Mesenchymal stem cell (in vitro differentiated cells and primary cell): ENCODE data around the gene HTR2C.

Source experiments
- DNase-seq: peaks from one replicate; pipeline ENCODE4 v3.0.0-alpha.2; 2013
- H2AFZ ChIP-seq: one replicate; pipeline ENCODE4 v1.6.1; 2013; ENCODE audit warnings: low read depth, mild to moderate bottlenecking, control low read depth, inconsistent platforms, low read length, moderate library complexity
- H2AK5ac ChIP-seq: 2 replicates; pipeline ENCODE4 v1.6.1; 2013; ENCODE audit warnings: low read length, moderate library complexity, mild to moderate bottlenecking, inconsistent platforms; ENCODE audit not compliant: severe bottlenecking
- H2BK120ac ChIP-seq: one replicate; pipeline ENCODE4 v1.6.1; 2013; ENCODE audit warnings: low read depth, mild to moderate bottlenecking, inconsistent platforms, low read length, moderate library complexity
- H2BK12ac ChIP-seq, 2 experiments: one replicate each; pipeline ENCODE4 v1.6.1; 2013; ENCODE audit warnings: inconsistent platforms in 2 of 2, low read length in 2 of 2, mild to moderate bottlenecking in 2 of 2, moderate library complexity in 2 of 2, control low read depth in 1 of 2
- H2BK15ac ChIP-seq: one replicate; pipeline ENCODE4 v1.6.1; 2013; ENCODE audit warnings: mild to moderate bottlenecking, low read depth, inconsistent platforms; ENCODE audit not compliant: poor library complexity, severe bottlenecking
- H2BK5ac ChIP-seq: 2 replicates; pipeline ENCODE4 v1.6.1; 2013; ENCODE audit warnings: low read depth, mild to moderate bottlenecking, low read length, control low read depth, inconsistent platforms; ENCODE audit not compliant: poor library complexity, severe bottlenecking
- H3K14ac ChIP-seq, 2 experiments: one replicate each; pipeline ENCODE4 v1.6.1; 2013; ENCODE audit warnings: inconsistent platforms in 2 of 2, low read length in 2 of 2, control low read depth in 1 of 2, mild to moderate bottlenecking in 1 of 2, moderate library complexity in 1 of 2
- H3K18ac ChIP-seq, 2 experiments: one replicate each; pipeline ENCODE4 v1.6.1; 2013; ENCODE audit warnings: inconsistent platforms in 2 of 2, low read length in 2 of 2, control low read depth in 1 of 2, low read depth in 1 of 2, mild to moderate bottlenecking in 1 of 2
- H3K23ac ChIP-seq, 2 experiments: one replicate each; pipeline ENCODE4 v1.6.1; 2013; ENCODE audit warnings: inconsistent platforms in 2 of 2, low read length in 2 of 2, mild to moderate bottlenecking in 2 of 2, moderate library complexity in 2 of 2, control low read depth in 1 of 2
- H3K27ac ChIP-seq: 2 replicates; pipeline ENCODE4 v1.5.1; 2013; ENCODE audit warnings: mild to moderate bottlenecking, moderate library complexity, low read length, control low read depth, inconsistent platforms; ENCODE audit not compliant: poor library complexity, severe bottlenecking
- H3K27me3 ChIP-seq, 2 experiments: 2 replicates each; pipeline versions ENCODE4 v1.6.1 to v1.7.0; 2013; ENCODE audit warnings: low read length in 2 of 2, mild to moderate bottlenecking in 2 of 2, moderate library complexity in 2 of 2, control low read depth in 1 of 2, inconsistent platforms in 1 of 2; ENCODE audit not compliant: control insufficient read depth in 1 of 2, insufficient read depth in 1 of 2
- H3K36me3 ChIP-seq, 2 experiments: 2 replicates each; pipeline versions ENCODE4 v1.6.1 to v1.7.0; 2013; ENCODE audit warnings: low read length in 2 of 2, control low read depth in 1 of 2, inconsistent platforms in 1 of 2, low read depth in 1 of 2, mild to moderate bottlenecking in 1 of 2; ENCODE audit not compliant: insufficient read depth in 2 of 2, control insufficient read depth in 1 of 2
- H3K4ac ChIP-seq, 2 experiments: one replicate each; pipeline ENCODE4 v1.6.1; 2013; ENCODE audit warnings: inconsistent platforms in 2 of 2, low read length in 2 of 2, mild to moderate bottlenecking in 2 of 2, moderate library complexity in 2 of 2, control low read depth in 1 of 2, low read depth in 1 of 2
- H3K4me1 ChIP-seq: 2 replicates; pipeline ENCODE4 v1.6.1; 2013; ENCODE audit warnings: low read depth, low read length, control low read depth; ENCODE audit not compliant: control insufficient read depth, insufficient read depth
- H3K4me2 ChIP-seq: 2 replicates; pipeline ENCODE4 v1.6.1; 2013; ENCODE audit warnings: low read length, mild to moderate bottlenecking, inconsistent platforms; ENCODE audit not compliant: poor library complexity, severe bottlenecking
- H3K4me3 ChIP-seq, 2 experiments: 2 replicates each; pipeline versions ENCODE4 v1.5.1 to v1.7.0; 2013; ENCODE audit warnings: low read length in 2 of 2, mild to moderate bottlenecking in 2 of 2, control low read depth in 1 of 2, low read depth in 1 of 2; ENCODE audit not compliant: insufficient read depth in 1 of 2
- H3K79me1 ChIP-seq: replicated peaks from 2 replicates; pipeline ENCODE4 v1.6.1; 2013; ENCODE audit warnings: mild to moderate bottlenecking, control low read depth, low read length, inconsistent platforms; ENCODE audit not compliant: poor library complexity, severe bottlenecking
- H3K9ac ChIP-seq: 2 replicates; pipeline ENCODE4 v1.7.0; 2013; ENCODE audit warnings: mild to moderate bottlenecking, low read length, moderate library complexity
- H3K9me3 ChIP-seq: 2 replicates; pipeline ENCODE4 v1.7.0; 2013; ENCODE audit warnings: mild to moderate bottlenecking, low read length; ENCODE audit not compliant: control insufficient read depth
- H4K8ac ChIP-seq: one replicate; pipeline ENCODE4 v1.6.1; 2013; ENCODE audit warnings: inconsistent platforms, mild to moderate bottlenecking, low read length, moderate library complexity
- H4K91ac ChIP-seq: one replicate; pipeline ENCODE4 v1.6.1; 2013; ENCODE audit warnings: mild to moderate bottlenecking, low read length, inconsistent platforms
- WGBS: methylation state at CpG from one replicate; pipeline ENCODE4 v1.1.7; 2013; ENCODE audit warnings: mixed read lengths; 5-methylcytosine and 5-hydroxymethylcytosine counted together

HTR2C gene

DNA sequence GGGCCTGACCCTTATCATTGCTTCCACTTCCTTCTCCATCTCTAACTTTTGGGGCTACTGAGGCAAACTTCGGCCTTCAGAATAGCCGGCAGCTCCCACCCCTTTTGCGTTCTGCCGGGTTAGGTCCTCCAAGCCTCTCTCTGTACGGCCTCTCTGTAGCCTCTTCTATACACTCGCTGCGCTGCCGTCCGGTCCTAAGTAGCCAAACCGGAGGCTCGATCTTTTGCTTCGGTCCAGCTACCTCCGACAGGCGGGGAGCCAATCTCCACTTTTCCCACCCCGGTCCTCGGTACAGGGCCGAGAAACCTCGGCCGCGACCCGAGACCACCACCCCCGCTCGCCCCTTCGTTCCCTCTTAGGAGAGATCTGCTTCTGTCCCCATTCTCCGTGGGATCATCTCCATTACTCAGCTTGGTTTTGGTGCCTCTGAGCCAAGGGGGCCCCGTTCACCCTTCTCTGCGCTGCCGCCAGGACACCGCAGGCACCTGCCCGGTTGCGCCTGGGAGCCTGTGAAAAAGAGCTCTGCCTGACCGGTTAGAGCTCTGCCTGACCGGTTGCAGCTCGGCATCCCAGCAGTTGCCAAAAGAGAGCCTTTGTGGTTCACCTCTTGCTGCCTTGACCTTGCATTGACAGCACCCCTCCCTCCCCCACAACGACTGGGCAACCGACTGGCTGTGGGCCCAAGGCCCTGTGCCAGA, 1.0 kb upstream of the HTR2C start:
- no peak overlapping the region for H2BK5ac ChIP-seq
- H3K18ac ChIP-seq = no peak overlapping the region
- H3K9me3 ChIP-seq = peaks cover 12% of the 10 kb centered on the region

DNA sequence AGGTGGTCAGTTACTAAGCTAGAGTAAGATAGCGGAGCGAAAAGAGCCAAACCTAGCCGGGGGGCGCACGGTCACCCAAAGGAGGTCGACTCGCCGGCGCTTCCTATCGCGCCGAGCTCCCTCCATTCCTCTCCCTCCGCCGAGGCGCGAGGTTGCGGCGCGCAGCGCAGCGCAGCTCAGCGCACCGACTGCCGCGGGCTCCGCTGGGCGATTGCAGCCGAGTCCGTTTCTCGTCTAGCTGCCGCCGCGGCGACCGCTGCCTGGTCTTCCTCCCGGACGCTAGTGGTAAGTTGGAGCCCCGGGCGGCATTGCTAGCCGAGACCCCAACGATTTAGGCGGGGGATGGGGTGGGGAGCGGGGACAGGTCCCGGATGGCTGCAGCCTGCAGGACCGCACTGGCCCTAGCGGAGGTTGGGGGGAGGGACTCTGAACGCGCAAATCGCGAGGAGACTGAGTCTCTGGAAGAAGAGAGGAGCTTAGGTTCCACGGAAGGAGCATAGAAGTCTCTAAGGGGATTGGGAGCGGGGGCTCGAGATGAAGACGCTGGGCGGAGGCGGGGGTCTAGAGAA, 573 bp downstream of the HTR2C start:
- H4K91ac ChIP-seq = no peak overlapping the region
- WGBS = 3% methylated on average over 39 of the region's 56 CpGs
- peak; percentile 3 for DNase-seq
- no peaks in the 10 kb centered on the region for H3K79me1 ChIP-seq
- no peak overlapping the region for H2AK5ac ChIP-seq
- no peak overlapping the region for H3K14ac ChIP-seq
- no peak overlapping the region for H2BK12ac ChIP-seq
- H2AFZ ChIP-seq = no peak overlapping the region
- H3K9me3 ChIP-seq = peaks cover 12% of the 10 kb centered on the region
- peak overlapping the region; percentile 12 for H3K4me2 ChIP-seq
- H2BK15ac ChIP-seq = no peak overlapping the region
- H3K27ac ChIP-seq = no peak overlapping the region
- H2BK120ac ChIP-seq = no peak overlapping the region
- H3K36me3 ChIP-seq = no peaks in the 10 kb centered on the region
- H4K8ac ChIP-seq = no peak overlapping the region
- H3K4me1 ChIP-seq = peaks cover 11% of the 10 kb centered on the region
- H3K27me3 ChIP-seq = peaks cover 47 to 84% of the 10 kb centered on the region in 2 experiments
- no peak overlapping the region for H3K9ac ChIP-seq
- no peak overlapping the region for H3K23ac ChIP-seq
- H3K18ac ChIP-seq = no peak overlapping the region
- H3K4ac ChIP-seq = no peak overlapping the region
- H2BK5ac ChIP-seq = no peak overlapping the region
- peak overlapping the region in 1 of 2 experiments; percentile 57 for H3K4me3 ChIP-seq

More for the DNA sequence above, 1.0 kb upstream of the HTR2C start:
- Histone ChIP-seq H3K4ac (no peak overlapping the region), H2BK15ac (no peak overlapping the region), H3K79me1 (no peaks in the 10 kb centered on the region), H2BK12ac (no peak overlapping the region), H2AFZ (no peak overlapping the region), H4K91ac (no peak overlapping the region), H3K14ac (no peak overlapping the region), H3K9ac (no peak overlapping the region), H2BK120ac (no peak overlapping the region), H3K4me2 (no peak overlapping the region), H4K8ac (no peak overlapping the region), H2AK5ac (no peak overlapping the region), H3K27me3 (peaks cover 47 to 89% of the 10 kb centered on the region in 2 experiments), H3K36me3 (no peaks in the 10 kb centered on the region), H3K4me1 (peaks cover 11% of the 10 kb centered on the region), H3K27ac (no peak overlapping the region), H3K23ac (no peak overlapping the region), H3K4me3 (no peak overlapping the region)
- no peak for DNase-seq
- WGBS = 2% methylated on average over 36 of the region's 36 CpGs

DNA sequence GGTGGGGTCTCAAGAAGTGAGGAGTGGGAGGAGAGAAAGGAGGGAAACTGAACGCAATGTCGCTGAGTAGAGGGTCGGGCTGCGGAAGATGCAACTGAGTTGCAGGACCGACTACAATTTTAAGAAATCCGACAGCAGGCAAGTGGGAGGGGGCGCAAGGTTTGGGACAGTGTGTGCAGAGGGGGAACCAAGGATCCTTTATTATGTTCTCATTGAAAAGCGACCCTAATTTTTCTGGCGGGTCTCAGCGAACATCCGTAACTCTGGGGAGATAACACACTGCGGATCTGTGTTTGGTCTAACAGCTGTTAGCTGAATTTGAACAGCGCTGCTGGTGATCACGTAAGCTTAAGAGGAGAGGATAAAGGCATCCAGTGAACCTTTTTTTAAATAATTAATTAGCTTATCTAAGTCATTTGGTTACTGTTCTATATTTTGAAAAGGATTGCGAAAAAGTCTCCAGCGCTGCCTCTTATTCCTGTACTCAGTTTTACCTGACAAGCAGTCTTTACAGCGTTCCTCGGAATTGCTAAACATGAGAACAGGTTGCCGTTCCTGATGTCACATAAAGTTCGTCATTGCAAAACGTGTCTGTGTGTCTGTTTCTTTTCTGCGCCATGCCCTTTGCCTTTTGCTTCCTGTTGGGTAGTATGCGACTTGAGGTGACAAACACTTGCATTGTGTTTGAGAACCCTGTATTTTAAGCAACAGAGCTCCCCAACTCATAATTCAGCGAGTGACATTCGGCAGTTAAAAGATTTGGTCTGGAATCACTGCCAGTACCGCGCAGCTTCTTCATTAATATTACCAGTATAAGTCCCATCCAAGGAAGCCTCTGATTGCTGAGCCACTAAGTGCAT, 1.3 kb downstream of the HTR2C start:
- no peaks in the 10 kb centered on the region for H3K36me3 ChIP-seq
- no peak overlapping the region for H4K91ac ChIP-seq
- peaks cover 12% of the 10 kb centered on the region for H3K9me3 ChIP-seq
- H2BK15ac ChIP-seq = no peak overlapping the region
- H3K4me1 ChIP-seq = peaks cover 11% of the 10 kb centered on the region
- H2BK12ac ChIP-seq = no peak overlapping the region
- H3K27me3 ChIP-seq = peaks cover 47 to 81% of the 10 kb centered on the region in 2 experiments
- H2AK5ac ChIP-seq = no peak overlapping the region
- H2BK5ac ChIP-seq = no peak overlapping the region
- H4K8ac ChIP-seq = no peak overlapping the region
- H3K18ac ChIP-seq = no peak overlapping the region
- H3K79me1 ChIP-seq = no peaks in the 10 kb centered on the region
- no peak overlapping the region for H3K4me2 ChIP-seq
- no peak overlapping the region for H2BK120ac ChIP-seq
- 16% methylated on average over 25 of the region's 27 CpGs for WGBS
- no peak overlapping the region for H3K4ac ChIP-seq
- H3K9ac ChIP-seq = no peak overlapping the region
- H3K4me3 ChIP-seq = peak overlapping the region in 1 of 2 experiments; percentile 57
- no peak overlapping the region for H3K27ac ChIP-seq
- H2AFZ ChIP-seq = no peak overlapping the region
- no peak overlapping the region for H3K14ac ChIP-seq
- no peak for DNase-seq
- H3K23ac ChIP-seq = no peak overlapping the region

DNA sequence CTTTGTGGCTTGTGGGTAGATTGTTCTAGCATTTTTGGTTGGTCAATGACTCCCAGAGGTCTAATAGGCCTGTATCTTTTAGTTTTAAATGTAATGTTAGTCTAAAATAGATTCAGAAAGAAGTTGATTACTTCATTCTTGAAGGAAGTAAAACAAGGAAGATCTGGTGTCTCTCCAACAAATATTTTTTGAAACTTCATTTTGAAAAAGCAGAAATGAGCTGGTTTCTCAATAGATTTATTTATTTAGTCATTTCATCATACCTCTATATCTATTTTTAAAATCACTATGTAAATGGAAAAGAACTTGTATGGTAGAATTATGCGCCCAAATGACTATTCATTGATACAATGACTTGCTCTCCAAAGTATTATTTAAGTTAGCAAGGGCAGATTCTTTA, 7.2 kb downstream of the HTR2C start:
- Histone ChIP-seq H3K36me3 (no peaks in the 10 kb centered on the region), H3K79me1 (no peaks in the 10 kb centered on the region), H3K4ac (no peak overlapping the region), H4K8ac (no peak overlapping the region), H3K14ac (no peak overlapping the region), H3K4me2 (no peak overlapping the region), H2AK5ac (no peak overlapping the region), H3K9me3 (no peaks in the 10 kb centered on the region), H2BK15ac (no peak overlapping the region), H3K27ac (no peak overlapping the region), H2BK5ac (no peak overlapping the region), H4K91ac (no peak overlapping the region), H3K4me3 (no peak overlapping the region), H2BK12ac (no peak overlapping the region), H3K27me3 (peaks cover 0 to 31% of the 10 kb centered on the region in 2 experiments), H3K23ac (no peak overlapping the region), H3K9ac (no peak overlapping the region), H3K18ac (no peak overlapping the region), H2AFZ (no peak overlapping the region), H3K4me1 (no peaks in the 10 kb centered on the region), H2BK120ac (no peak overlapping the region)
- no CpG with 5 or more reads among the region's 1 CpG for WGBS
- DNase-seq = no peak
